Tibial nerve (tissue), 4 donors: ENCODE measurements around the gene PRKCH. TPM values are rescaled to one million over a fixed set of nuclear protein-coding genes. Genes with fewer than 3 reads are reported as not detected.

Experiments
- DNase-seq, 2 donors: peaks; one replicate each; pipeline ENCODE4 v3.0.0-alpha.2; 2019; ENCODE audit warnings: low spot score in 2 of 2
- H3K27ac ChIP-seq, 4 donors: fragments of 200-600 bp; sonication (generic) in 3 of 4; one replicate each; pipeline ENCODE4 v1.5.1; 2017 to 2019; ENCODE audit warnings: mild to moderate bottlenecking in 1 of 4
- H3K27me3 ChIP-seq, 2 donors: fragments of 200-600 bp; sonication (generic) in 1 of 2; one replicate each; pipeline versions ENCODE4 v1.5.1 to v1.6.0; 2017 to 2019
- H3K36me3 ChIP-seq, 3 donors: fragments of 200-600 bp; sonication (generic); one replicate each; pipeline ENCODE4 v1.5.1; 2018 to 2019
- H3K4me1 ChIP-seq, 4 donors: fragments of 200-600 bp; sonication (generic) in 3 of 4; one replicate each; pipeline ENCODE4 v1.5.1; 2017 to 2019
- H3K4me3 ChIP-seq, 4 donors: fragments of 200-600 bp; sonication (generic) in 3 of 4; one replicate each; pipeline ENCODE4 v1.5.1; 2017 to 2019; ENCODE audit warnings: mild to moderate bottlenecking in 1 of 4, moderate library complexity in 1 of 4
- H3K9me3 ChIP-seq, 4 donors: fragments of 200-600 bp; sonication (generic) in 3 of 4; one replicate each; pipeline ENCODE4 v1.5.1; 2017 to 2019
- EP300 ChIP-seq, 2 donors: sonication (generic); formaldehyde crosslinking; IDR thresholded peaks; one replicate each; pipeline ENCODE4 v1.6.1; 2017; ENCODE audit warnings: antibody characterized with exemption in 2 of 2, mild to moderate bottlenecking in 1 of 2
- POLR2A ChIP-seq, 2 donors: fragments of 450-650 bp; IDR thresholded peaks; one replicate each; pipeline ENCODE4 v1.6.1; 2017; ENCODE audit warnings: antibody characterized with exemption in 2 of 2, mild to moderate bottlenecking in 2 of 2, moderate library complexity in 2 of 2
- WGBS, 2 donors: methylation state at CpG; one replicate each; pipeline ENCODE4 v1.1.5; 2018; 5-methylcytosine and 5-hydroxymethylcytosine counted together
- total RNA-seq, 4 donors: library from RNA; depleted of rRNA; stranded (reverse); fragments of >200 nt; gene quantifications; one replicate each; pipeline ENCODE4 v1.1.0, GENCODE V29; 2016
- TF ChIP-seq, protein P1 (sequence below), 5 experiments: fragments of 200-600 bp in 3 of 5; fragments of 450-650 bp in 2 of 5; sonication (generic) in 3 of 5; IDR thresholded peaks; one replicate each; pipeline ENCODE4 v1.5.1; 2016 to 2019; ENCODE audit warnings: antibody characterized with exemption in 5 of 5, mild to moderate bottlenecking in 3 of 5, moderate library complexity in 2 of 5

The PRKCH gene
- total RNA-seq, 4 donors from 2014 or later, result 26.4 to 33.9 (median 29.2) TPM

DNA sequence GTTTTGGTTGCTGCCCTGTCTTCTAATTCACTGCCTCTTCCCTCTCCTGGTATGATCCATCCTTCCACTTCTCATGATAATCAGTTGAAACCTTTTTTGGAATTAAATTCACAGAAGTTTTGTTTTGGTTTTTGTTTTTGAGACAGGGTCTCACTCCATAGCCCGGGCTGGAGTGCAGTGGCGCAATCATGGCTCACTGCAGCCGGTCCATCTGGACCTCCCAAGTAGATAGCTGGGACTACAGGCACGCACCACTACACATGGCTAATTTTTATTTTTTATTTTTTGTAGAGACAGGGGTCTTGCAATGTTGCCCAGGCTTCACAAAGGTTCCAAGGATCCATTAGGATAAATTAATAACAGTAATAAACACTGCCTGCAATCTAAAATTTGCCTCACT, 164.3 kb downstream of the PRKCH start:
- no peak overlapping the region for H3K4me3 ChIP-seq
- H3K4me1 ChIP-seq, result peaks cover 0 to 24% (median 11%) of the 10 kb centered on the region in 4 donors
- no peaks in the 10 kb centered on the region for H3K36me3 ChIP-seq
- H3K27ac ChIP-seq, result no peak overlapping the region
- 77 to 85% methylated on average over 4 of the region's 4 CpGs for WGBS, 2 donors
- no peak for DNase-seq
- no peaks in the 10 kb centered on the region for H3K27me3 ChIP-seq
- H3K9me3 ChIP-seq, result no peaks in the 10 kb centered on the region
- TF ChIP-seq EP300 (IDR thresholded peaks at IDR 0.05) (no peak), POLR2A (IDR thresholded peaks at IDR 0.05) (no peak)
- TF ChIP-seq, protein P1, sequence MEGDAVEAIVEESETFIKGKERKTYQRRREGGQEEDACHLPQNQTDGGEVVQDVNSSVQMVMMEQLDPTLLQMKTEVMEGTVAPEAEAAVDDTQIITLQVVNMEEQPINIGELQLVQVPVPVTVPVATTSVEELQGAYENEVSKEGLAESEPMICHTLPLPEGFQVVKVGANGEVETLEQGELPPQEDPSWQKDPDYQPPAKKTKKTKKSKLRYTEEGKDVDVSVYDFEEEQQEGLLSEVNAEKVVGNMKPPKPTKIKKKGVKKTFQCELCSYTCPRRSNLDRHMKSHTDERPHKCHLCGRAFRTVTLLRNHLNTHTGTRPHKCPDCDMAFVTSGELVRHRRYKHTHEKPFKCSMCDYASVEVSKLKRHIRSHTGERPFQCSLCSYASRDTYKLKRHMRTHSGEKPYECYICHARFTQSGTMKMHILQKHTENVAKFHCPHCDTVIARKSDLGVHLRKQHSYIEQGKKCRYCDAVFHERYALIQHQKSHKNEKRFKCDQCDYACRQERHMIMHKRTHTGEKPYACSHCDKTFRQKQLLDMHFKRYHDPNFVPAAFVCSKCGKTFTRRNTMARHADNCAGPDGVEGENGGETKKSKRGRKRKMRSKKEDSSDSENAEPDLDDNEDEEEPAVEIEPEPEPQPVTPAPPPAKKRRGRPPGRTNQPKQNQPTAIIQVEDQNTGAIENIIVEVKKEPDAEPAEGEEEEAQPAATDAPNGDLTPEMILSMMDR (IDR thresholded peaks at IDR 0.05), result no peak

DNA sequence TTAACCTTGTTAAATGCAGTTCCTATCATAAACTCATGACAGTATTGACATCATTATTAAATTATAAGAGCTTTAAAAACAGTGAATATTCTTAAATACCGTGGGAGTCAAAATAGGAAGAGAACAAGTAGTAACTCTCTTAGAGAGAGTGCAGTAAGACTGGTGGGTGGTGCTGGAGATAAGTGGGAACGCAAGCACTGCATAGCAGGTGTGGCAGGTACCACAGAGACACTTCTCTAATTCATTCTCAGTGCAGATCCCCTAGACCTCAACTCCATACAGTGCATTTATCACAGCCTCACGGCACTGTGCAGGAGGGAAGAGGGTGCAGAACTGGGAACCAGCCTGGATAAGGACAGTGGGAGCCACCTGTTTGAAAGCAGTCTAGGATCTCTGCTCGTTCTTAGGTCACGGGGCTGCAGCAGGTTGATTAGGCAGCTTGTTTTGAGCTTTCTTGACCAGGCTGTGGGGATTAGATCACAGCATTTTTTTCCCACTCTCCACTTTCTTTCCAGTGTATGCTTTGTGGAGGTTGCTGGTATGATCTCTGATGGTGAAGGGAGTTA, 165.6 kb downstream of the PRKCH start:
- no peak for TF ChIP-seq POLR2A (IDR thresholded peaks at IDR 0.05)

DNA sequence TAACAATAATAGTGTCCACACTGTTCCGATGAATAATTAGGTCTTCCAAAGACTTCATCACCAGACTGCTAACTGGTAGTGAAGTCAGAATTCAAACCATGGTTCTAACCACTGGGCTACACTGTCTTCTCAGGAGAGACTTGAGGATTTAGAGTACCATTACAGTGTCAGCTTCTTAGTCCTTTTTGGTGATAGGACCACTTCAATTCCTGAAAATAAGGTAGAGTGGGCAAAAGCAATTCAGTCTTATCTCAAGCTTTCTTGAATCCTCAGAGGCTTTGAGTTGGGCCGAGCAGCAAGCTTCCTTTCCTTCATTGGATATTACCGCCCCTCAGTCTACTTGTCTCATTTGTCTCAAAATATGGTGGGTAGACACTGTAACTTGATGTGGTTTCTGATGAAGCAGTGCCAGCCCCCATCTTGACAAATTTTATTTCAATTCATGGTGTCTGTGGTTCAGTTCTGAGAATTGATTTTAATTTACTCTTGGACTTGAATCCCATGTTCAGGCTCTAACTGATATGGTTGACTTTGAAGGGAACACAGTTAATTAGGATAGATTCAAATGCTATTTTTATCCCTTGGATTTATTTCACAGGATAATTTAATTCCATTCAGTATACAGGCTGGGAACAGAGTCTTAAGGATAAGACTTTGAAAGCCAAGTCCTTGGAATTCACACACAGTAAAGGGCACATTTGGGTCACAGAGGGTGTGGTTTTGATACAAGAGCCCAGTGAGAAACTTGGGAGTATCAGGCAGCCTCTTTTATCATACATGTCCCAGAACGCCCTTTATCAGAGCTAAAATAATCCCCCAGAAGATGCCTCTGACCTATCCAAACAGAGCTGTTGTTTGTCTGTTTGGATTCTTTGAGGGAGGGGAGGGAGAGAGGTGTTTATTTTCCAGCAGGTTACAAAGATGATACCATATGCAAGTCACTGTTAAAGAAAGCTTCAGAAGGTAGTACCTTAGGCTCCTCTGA, 167.3 kb downstream of the PRKCH start:
- H3K36me3 ChIP-seq, result no peaks in the 10 kb centered on the region
- no peak overlapping the region for H3K4me3 ChIP-seq
- WGBS, 2 donors, result 68 to 71% methylated on average over 4 of the region's 4 CpGs
- no peak for DNase-seq
- H3K27ac ChIP-seq, result peak overlapping the region in 3 of 4 donors; percentile 37 to 76 (median 58)
- no peak for TF ChIP-seq POLR2A (IDR thresholded peaks at IDR 0.05)
- no peaks in the 10 kb centered on the region for H3K27me3 ChIP-seq
- H3K9me3 ChIP-seq, result no peaks in the 10 kb centered on the region
- peaks cover 0 to 24% (median 16%) of the 10 kb centered on the region in 4 donors for H3K4me1 ChIP-seq

More for the DNA sequence above, 165.6 kb downstream of the PRKCH start:
- no peak overlapping the region for H3K27ac ChIP-seq
- peaks cover 0 to 24% (median 11%) of the 10 kb centered on the region in 4 donors for H3K4me1 ChIP-seq
- no peaks in the 10 kb centered on the region for H3K36me3 ChIP-seq
- H3K9me3 ChIP-seq, result no peaks in the 10 kb centered on the region
- WGBS, 2 donors, result 87 to 92% methylated on average over 5 of the region's 5 CpGs
- no peaks in the 10 kb centered on the region for H3K27me3 ChIP-seq
- no peak for DNase-seq
- no peak overlapping the region for H3K4me3 ChIP-seq

DNA sequence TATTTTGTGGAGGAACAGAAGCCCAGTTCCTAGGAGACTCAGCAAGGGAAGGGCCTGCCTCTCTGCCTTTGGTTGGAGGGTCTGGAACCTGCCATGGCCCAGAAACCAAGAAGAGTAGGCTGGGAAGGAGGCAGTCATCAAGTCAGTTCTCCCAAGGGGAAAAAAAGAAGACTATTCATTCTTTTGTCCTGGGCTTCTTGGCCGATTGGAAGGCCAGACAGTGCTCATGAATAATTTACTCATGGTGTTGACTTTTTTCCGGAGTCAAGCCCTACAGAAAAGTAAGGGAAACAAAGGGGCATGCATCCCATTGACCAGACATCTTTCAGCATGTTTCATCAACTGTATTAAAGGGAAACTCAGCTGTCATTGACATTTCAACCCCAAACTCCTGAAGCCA, 168.1 kb downstream of the PRKCH start:
- Histone ChIP-seq H3K4me1 (peaks cover 0 to 24% (median 16%) of the 10 kb centered on the region in 4 donors), H3K27me3 (no peaks in the 10 kb centered on the region), H3K4me3 (no peak overlapping the region), H3K9me3 (no peaks in the 10 kb centered on the region), H3K27ac (peak overlapping the region in 3 of 4 donors; percentile 37 to 76 (median 58)), H3K36me3 (no peaks in the 10 kb centered on the region)
- DNase-seq, result no peak
- 13 to 29% methylated on average over 2 of the region's 2 CpGs for WGBS, 2 donors
- TF ChIP-seq POLR2A (IDR thresholded peaks at IDR 0.05) (no peak), EP300 (IDR thresholded peaks at IDR 0.05) (no peak)
- TF ChIP-seq, protein P1 (IDR thresholded peaks at IDR 0.05), result no peak

DNA sequence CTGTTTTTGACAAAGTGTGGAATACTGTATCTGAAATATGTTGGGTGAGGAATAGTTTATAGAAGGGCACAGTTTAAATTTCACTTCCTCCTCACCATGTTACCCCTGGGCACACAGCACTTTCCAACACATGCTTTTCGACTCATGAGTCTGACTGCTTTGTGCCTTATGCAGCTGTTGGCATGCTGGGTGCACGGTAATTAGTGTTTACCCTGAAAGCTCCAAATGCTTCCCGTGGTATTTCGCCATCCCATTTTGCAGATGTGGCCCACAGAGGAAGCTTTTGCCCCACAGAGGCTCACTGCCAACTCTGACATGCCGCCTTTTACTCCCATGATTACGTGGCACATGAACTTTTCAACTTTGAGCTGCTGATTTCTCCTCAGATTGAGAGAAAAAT, 168.6 kb downstream of the PRKCH start:
- Histone ChIP-seq H3K4me1 (peaks cover 0 to 24% (median 16%) of the 10 kb centered on the region in 4 donors), H3K4me3 (no peak overlapping the region), H3K27me3 (no peaks in the 10 kb centered on the region), H3K27ac (peak overlapping the region in 2 of 4 donors; percentile 66 to 81), H3K9me3 (no peaks in the 10 kb centered on the region), H3K36me3 (no peaks in the 10 kb centered on the region)
- 52 to 63% methylated on average over 6 of the region's 6 CpGs for WGBS, 2 donors
- TF ChIP-seq, protein P1 (IDR thresholded peaks at IDR 0.05), result no peak
- TF ChIP-seq EP300 (IDR thresholded peaks at IDR 0.05), result peak; percentile 82 to 96
- peak in 1 of 2 donors; percentile 64 for DNase-seq

DNA sequence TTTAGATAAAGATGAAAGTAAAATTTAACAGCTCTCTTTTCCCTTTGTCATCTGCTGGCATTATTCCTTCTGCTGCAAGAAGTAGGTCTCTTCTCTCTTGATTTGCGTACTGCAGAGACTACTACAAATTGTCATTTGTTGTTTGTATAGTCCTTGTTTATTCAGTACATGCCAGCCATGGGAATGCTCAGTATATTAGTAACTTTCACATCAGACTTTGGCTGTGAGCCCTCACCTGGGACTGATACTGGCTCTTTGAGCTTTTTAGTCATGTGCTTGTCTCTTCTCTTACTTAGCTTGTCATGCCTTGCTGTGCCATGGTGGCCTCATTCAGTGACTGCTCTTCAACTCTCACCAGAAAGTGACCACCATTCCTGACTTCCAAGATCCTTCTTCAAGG, 169.8 kb downstream of the PRKCH start:
- no peak for TF ChIP-seq POLR2A (IDR thresholded peaks at IDR 0.05)
- TF ChIP-seq, protein P1 (IDR thresholded peaks at IDR 0.05), result no peak
- TF ChIP-seq EP300 (IDR thresholded peaks at IDR 0.05), result no peak
- H3K4me3 ChIP-seq, result no peak overlapping the region
- H3K27me3 ChIP-seq, result no peaks in the 10 kb centered on the region
- 0% methylated on average over 1 of the region's 1 CpG for WGBS, 2 donors
- peaks cover 0 to 24% (median 16%) of the 10 kb centered on the region in 4 donors for H3K4me1 ChIP-seq
- H3K9me3 ChIP-seq, result no peaks in the 10 kb centered on the region
- DNase-seq, result no peak
- H3K27ac ChIP-seq, result peak overlapping the region in 2 of 4 donors; percentile 72 to 81
- H3K36me3 ChIP-seq, result no peaks in the 10 kb centered on the region
